COLO668 (cell line): ENCODE measurements around the gene METTL25B.
A peak's percentile ranks its signal among the peaks of the same experiment; 100 is the strongest.

Source experiments
- DNase-seq: peaks from one replicate; lab custom pipeline; 2025; ENCODE audit not compliant: unreplicated experiment; lab: John Stamatoyannopoulos, UW

METTL25B gene

DNA sequence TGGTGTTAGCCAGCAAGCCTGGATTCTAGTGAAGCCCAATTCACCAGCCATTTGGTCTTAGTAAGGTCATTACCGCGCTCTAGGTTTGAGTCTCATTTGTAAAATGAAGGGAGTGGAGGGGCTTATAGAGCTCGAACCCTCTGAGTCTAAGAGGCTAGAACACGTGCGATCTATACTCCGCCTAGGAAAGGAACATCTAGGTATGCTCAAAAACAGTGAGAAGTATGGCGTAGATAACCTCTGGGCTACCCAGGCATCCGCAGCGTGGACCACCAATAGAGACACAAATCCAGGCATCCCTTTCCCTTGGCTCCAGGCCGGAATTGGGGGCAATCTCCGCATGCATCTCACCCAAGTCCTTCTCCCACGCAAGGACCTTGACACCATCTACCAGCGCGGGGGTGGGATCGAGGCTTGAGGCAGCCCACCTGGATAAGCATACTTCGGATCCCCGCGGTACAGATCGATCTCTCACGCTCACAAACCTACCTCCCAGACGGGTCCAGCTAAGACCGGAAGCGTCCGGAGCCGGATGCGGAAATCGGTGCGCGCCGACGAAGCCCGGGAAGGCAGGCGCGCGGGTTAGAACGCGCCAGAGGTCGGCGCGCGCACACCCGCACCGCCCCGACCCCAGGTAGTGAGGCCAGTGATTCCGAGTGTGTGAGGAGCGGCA is at the start of gene METTL25B:
METTL25B (plus strand) TSS at position 544 of the 673 bp plus-strand sequence. CDS start 636 bp downstream, outside the sequence.
- DNase-seq: peak; percentile 94

GRCh38 chr1:156680056-156680455 is 48.2 kb upstream of the METTL25B start:
- no peak for DNase-seq

DNA sequence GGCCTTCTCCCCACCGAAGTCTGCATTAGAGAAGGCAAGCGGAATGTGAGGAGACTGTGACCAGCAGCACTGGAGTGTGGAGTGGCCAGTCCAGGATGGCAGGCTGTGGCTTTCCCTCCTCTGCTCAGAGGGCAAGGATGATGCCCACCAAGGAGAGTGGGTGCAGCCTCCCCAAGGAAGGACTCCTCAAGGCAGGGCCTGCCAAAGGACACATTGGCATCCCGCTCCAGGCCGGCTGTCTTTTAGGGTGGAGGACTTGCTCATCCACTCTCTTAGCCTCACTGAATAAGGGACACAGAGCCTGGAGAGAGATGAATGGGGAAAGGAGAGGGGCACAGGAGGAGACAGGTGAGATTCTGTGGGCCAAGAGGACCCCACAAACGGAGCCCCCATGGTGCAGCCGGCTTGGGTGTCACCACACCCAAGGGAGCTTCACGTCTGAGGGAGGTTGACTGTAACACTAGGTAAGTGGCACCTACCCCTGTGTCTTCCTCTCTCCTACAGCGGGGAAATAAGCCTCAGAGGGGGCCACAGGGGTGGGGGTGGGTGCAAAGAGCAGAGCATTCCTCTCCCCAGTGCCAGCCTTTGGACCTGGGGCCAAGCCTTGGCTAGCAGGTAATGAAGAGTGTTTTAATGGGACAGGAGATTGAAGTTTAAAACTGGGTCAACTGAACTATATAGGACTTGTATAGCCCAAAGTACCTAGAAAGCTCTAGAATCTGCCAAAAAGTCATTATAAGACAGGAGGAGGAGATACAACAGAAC is 46.9 kb upstream of the METTL25B start:
- DNase-seq: no peak

DNA sequence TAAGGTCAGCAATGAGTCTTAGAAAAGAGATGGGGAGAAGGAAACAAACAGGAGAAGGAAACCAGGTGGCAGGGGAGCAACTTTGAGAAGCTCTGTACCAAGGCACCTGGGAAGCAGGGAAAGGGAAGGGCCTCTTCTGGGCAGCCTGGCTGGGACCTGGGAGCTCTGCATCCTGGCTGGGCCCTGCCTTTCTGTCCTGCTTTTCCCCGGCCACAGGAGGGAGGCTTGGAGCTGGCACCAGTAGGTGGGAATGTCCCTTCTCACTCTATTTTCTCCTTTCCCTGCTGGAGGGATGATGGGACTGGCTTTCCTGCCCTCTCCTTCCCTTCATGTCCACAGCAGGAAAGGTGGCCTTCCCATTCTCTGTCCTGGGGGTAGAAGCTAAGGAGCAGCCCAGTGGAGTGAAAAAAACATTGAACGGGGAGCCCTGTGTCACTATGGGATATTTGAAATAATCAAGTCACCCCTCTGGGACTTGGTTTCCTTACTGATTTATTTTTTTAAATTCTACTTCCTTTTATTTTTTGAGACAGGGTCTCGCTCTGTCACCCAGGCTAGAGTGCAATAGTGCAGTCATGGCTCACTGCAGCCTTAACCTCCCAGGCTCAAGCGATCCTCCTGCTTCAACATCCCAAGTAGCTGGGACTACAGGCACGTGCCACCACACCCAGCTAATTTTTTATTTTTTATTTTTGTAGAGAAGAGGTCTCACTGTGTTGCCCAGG is 45.9 kb upstream of the METTL25B start:
- no peak for DNase-seq

GRCh38 chr1:156684227-156684782 is 44.0 kb upstream of the METTL25B start:
- no peak for DNase-seq

GRCh38 chr1:156689035-156689952 is 39.0 kb upstream of the METTL25B start:
- DNase-seq: peak; percentile 78

DNA sequence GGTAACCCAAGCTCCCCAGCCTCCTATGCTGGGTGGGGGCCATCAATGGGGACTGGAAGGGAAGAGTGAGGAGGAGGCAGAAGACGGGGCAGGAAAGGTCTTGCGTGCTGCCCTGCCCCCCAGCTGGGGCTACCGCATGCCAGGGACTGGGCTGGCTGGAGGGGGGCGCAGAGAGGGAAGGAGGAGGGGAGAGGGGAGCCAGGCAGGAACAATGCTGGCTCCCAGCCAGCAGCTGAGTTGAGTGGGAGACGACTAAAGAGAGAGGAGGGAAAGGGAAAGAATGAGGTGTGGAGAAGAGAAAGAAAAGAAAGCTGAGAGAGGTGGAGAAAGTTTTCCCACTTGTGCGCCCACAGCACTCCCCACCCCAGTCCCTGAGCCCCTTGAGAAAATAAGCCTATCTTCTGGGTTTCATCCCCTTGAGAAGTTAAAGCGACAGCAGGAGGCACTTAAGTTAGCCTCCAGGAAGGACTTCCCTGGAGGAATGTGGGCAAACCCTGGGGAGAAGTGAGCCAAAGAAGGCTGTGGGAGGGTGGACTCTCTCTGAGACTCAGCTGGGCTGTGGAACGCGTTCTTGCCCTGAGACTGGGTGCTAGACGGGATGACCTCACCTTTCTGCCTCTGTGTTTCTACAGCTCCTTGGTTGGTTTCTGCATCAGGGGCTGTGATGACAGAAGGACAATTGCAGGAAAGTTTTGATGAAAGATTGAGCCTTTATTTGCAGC is 38.2 kb upstream of the METTL25B start:
- no peak for DNase-seq

DNA sequence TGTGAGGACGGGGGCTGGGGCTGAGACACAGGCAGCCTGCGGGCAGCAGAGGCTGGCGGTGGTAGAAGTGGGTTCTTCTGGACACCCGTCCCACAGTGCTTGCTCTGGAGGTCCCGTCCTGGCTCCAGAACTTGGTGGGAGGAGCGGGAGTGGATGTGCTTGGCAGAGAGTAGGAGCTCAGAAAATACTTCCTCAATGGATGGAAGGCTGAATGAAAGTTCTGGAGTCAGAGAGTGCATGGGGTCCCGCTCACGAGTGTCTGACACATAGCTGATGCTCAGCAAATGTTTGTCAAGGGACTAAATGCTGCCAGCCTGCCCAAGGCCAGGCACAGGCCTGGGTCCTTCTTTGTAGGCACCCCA is 37.6 kb upstream of the METTL25B start:
- DNase-seq: no peak

- no peak for DNase-seq
These were observed 37.1 kb upstream of the METTL25B start for GRCh38 chr1:156691191-156691590.

GRCh38 chr1:156691665-156692440 is 36.4 kb upstream of the METTL25B start:
- no peak for DNase-seq

- DNase-seq: no peak
These were observed 35.8 kb upstream of the METTL25B start for GRCh38 chr1:156692441-156692924.

GRCh38 chr1:156692925-156693847 is 35.1 kb upstream of the METTL25B start:
- peak; percentile 69 for DNase-seq

DNA sequence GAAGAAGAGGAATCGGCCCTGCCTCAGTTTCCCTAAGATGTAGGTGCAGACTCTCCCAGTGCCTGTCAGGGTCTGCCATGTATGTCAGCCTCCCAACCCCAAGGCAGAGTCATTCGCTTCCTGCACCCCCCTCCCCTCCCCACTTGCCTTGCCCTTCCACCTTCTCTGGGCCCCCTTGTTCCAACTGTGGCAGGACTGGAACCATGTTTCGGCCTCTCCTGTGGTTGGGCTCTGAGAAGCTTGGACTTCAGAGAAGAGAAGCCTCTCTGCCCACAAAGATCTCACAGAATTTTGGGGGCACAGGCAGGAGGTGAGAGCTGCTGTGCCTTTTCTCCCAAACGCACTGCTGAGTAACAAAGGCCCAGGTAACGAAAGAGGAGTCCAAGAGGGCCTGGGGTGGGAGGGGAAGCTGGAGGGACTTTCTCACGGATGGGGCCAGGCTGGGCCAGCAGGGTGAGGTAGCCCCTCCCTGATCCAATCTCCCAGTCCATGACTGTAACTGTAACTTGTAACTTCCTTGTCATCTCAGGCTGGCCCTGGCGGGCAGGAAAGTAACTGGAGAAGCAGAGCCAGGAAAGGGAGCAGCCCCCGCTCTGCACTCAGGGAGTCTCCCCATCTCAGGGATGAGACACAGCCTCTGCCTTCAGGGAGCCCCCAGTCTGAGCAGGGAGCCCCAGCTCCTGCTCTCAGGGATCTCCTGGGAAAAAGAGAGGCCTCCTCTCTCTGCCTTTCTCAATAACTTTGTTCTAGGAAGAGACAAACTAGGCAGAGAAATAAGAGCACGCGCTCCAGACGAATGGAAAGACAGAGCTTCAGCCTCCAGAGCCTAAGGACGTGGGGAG is 34.2 kb upstream of the METTL25B start:
- DNase-seq: no peak

DNA sequence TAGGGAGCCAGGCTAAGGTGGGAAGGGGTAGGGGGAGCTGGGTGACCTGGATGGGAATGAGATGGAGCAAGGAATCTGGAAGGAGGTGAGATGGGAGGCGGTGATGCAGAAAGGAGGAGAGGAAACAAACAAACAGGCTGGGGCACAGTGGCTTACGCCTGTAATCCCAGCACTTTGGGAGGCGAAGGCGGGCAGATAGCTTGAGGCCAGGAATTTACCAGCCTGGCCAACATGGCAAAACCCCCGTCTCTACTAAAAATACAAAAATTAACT is 33.6 kb upstream of the METTL25B start:
- DNase-seq: no peak

- no peak for DNase-seq
These were observed 31.5 kb upstream of the METTL25B start for GRCh38 chr1:156696755-156697154.

GRCh38 chr1:156697481-156697880 is 30.8 kb upstream of the METTL25B start:
- peak; percentile 36 for DNase-seq

DNA sequence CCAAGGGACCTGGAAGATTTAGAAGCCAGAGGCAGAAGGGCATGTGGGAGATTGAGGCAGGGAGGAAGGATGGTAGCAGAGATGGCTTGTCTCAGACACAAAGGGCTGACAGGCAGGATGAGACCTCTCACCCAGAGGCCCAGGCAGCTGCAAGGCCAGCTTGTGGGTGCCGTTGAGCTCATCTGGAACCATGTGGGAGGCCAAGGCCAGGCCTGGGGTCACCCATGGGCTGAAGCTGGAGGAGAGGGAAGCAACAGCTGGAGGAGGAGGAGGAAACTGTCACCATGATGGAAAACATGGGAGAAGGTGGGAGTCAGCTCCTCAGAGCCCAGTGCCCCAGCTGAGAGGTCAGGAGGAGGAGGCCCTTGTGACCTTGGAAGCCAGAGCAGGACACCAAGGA is 29.3 kb upstream of the METTL25B start:
- no peak for DNase-seq
